K562 (cell line): ENCODE data around the gene KCNA10. TPM values are rescaled to one million over a fixed set of nuclear protein-coding genes. Genes with fewer than 3 reads are reported as not detected.

Experiments used
- HDAC1 ChIP-seq, 2 experiments: fragments of 450-650 bp; IDR thresholded peaks; 2 replicates each; pipeline ENCODE4 v1.6.1; 2016 to 2017; ENCODE audit warnings: inconsistent platforms in 1 of 2, mild to moderate bottlenecking in 1 of 2, moderate library complexity in 1 of 2
- HNRNPK ChIP-seq: fragments of 200-400 bp; formaldehyde crosslinking; IDR thresholded peaks from one replicate; pipeline ENCODE4 v1.6.1; 2018; ENCODE audit warnings: mild to moderate bottlenecking, low read depth, low read length; ENCODE audit not compliant: poor library complexity, severe bottlenecking
- MXI1 ChIP-seq: IDR thresholded peaks from 2 replicates; pipeline ENCODE4 v1.6.1; 2011; ENCODE audit warnings: low read depth, mild to moderate bottlenecking, improper control_type of control experiment, low read length
- NBN ChIP-seq: fragments of 450-650 bp; IDR thresholded peaks from 2 replicates; pipeline ENCODE4 v1.6.1; 2016; ENCODE audit warnings: low read depth, mild to moderate bottlenecking
- SIX5 ChIP-seq, 2 experiments: IDR thresholded peaks; 2 replicates each; pipeline ENCODE4 v1.6.1; 2011; ENCODE audit warnings: low read length in 2 of 2, borderline replicate concordance in 1 of 2, low read depth in 1 of 2, mild to moderate bottlenecking in 1 of 2, moderate library complexity in 1 of 2; ENCODE audit not compliant: insufficient read depth in 1 of 2
- SOX6 ChIP-seq: fragments of 450-650 bp; IDR thresholded peaks from 2 replicates; pipeline ENCODE4 v1.6.1; 2014; ENCODE audit warnings: mild to moderate bottlenecking
- STAT6 ChIP-seq: sonication (generic); formaldehyde crosslinking; IDR thresholded peaks from 2 replicates; pipeline ENCODE4 v1.8.1; 2023; ENCODE audit warnings: mild to moderate bottlenecking, missing genetic modification reagents
- TCF7 ChIP-seq: sonication (generic); IDR thresholded peaks from 2 replicates; pipeline ENCODE4 v1.6.1; 2016; ENCODE audit warnings: antibody characterized with exemption, borderline replicate concordance
- ZBTB34 ChIP-seq: fragments of 250-450 bp; sonication (Bioruptor Pico); IDR thresholded peaks from 2 replicates; pipeline ENCODE4 v1.8.0; 2021; ENCODE audit warnings: mild to moderate bottlenecking, moderate library complexity
- ZNF507 ChIP-seq: conservative IDR thresholded peaks from 2 replicates; pipeline ENCODE4 v1.6.1; 2017; ENCODE audit warnings: missing genetic modification characterization, missing compliant biosample characterization
- ZNF561 ChIP-seq: fragments of 450-650 bp; formaldehyde crosslinking; conservative IDR thresholded peaks from 2 replicates; pipeline ENCODE4 v1.4.0; 2020; ENCODE audit warnings: mild to moderate bottlenecking, moderate library complexity
- polyA plus RNA-seq, 8 experiments: library from polyadenylated mRNA; depleted of rRNA in 4 of 8; stranded (reverse) in 5 of 8; unstranded in 3 of 8; fragments of >200 nt; fragmentation: Nextera tagmentation in 2 of 8; fragmentation: Illumina TruSeq in 1 of 8; extraction: Ambion mirVana in 2 of 8; extraction: Trizol in 1 of 8; gene quantifications; 2 replicates each; pipeline versions ENCODE4 v1.2.1 to v1.2.3, GENCODE V29; 2011 to 2014; ENCODE audit warnings: inconsistent platforms in 1 of 8, missing spikeins in 1 of 8
- total RNA-seq, 7 experiments: library from RNA; depleted of rRNA in 6 of 7; stranded (reverse); fragments of >200 nt in 6 of 7; fragmentation: Illumina TruSeq in 2 of 7; extraction: Trizol in 2 of 7; gene quantifications; 2 replicates each; pipeline versions ENCODE4 v1.2.1 to v1.2.3, GENCODE V29; 2011 to 2021; ENCODE audit warnings: low replicate concordance in 1 of 7

Gene KCNA10
- total and polyA plus RNA-seq, 9 of the 15 experiments (the other 6 are each of a cell fraction or from before 2014, with no cell fraction given), result not detected

GRCh38 chr1:110488161-110488560, 30.8 kb downstream of the KCNA10 start (continued):
- TF ChIP-seq ZNF561 (CRISPR knock-in tag) (no peak), ZNF507 (tag) (no peak), STAT6 (CRISPR knock-in tag) (no peak), NBN (no peak), MXI1 (no peak), HDAC1 (IDR thresholded peaks at IDR 0.05) (no peak), ZBTB34 (CRISPR knock-in tag) (no peak), HNRNPK (no peak), SOX6 (no peak), TCF7 (no peak), SIX5 (IDR thresholded peaks at IDR 0.05; ENCODE audit: borderline replicate concordance in 1 of 2, insufficient read depth in 1 of 2, low read depth in 1 of 2, low read length in 2 of 2) (no peak)
